GM12864 (cell line): Measurements from ENCODE around the gene KRTCAP2.

ENCODE experiments used
- DNase-seq: peaks from one replicate; pipeline ENCODE4 v3.0.0-alpha.2; 2011; ENCODE audit warnings: low read depth
- H3K4me3 ChIP-seq: 2 replicates; pipeline ENCODE4 v1.5.1; 2011; ENCODE audit warnings: mild to moderate bottlenecking, low read depth, low read length, control low read depth
- CTCF ChIP-seq: IDR thresholded peaks from 2 replicates; pipeline ENCODE4 v1.5.1; 2011; ENCODE audit warnings: low read depth, mild to moderate bottlenecking, moderate library complexity, low read length, control low read depth, inconsistent platforms; ENCODE audit errors: missing control alignments

KRTCAP2 gene

GRCh38 chr1:155174324-155175280 is 1.5 kb upstream of the KRTCAP2 start:
- no peak for DNase-seq
- H3K4me3 ChIP-seq = peak overlapping the region; percentile 39
- no peak for TF ChIP-seq CTCF

GRCh38 chr1:155173478-155174323 is 597 bp upstream of the KRTCAP2 start, which contains the start of gene TRIM46:
Gene TRIM46 (plus strand): TSS chr1:155173849. CDS start chr1:155173967, 118 bp downstream.
- TF ChIP-seq CTCF = no peak
- no peak for DNase-seq
- peak within 1 kb of the TSS; percentile 97 for H3K4me3 ChIP-seq

- TF ChIP-seq CTCF = no peak
- H3K4me3 ChIP-seq = peak overlapping the region; percentile 97
- DNase-seq = no peak
Observed at GRCh38 chr1:155171836-155172731, 1.0 kb downstream of the KRTCAP2 start.

GRCh38 chr1:155170806-155171205 is 2.3 kb downstream of the KRTCAP2 start:
- TF ChIP-seq CTCF = no peak
- no peak for DNase-seq
- no peak overlapping the region for H3K4me3 ChIP-seq

GRCh38 chr1:155170101-155170785 is 2.9 kb downstream of the KRTCAP2 start:
- no peak for DNase-seq
- H3K4me3 ChIP-seq = no peak overlapping the region
- no peak for TF ChIP-seq CTCF

- no peak for TF ChIP-seq CTCF
- no peak overlapping the region for H3K4me3 ChIP-seq
- no peak for DNase-seq
Observed at GRCh38 chr1:155169541-155169940, 3.6 kb downstream of the KRTCAP2 start.
